GM21619 (cell line): ENCODE results near the gene TEX29.

ENCODE experiments used
- ATAC-seq: cut with Tn5 transposase; IDR thresholded peaks from one replicate; pipeline ENCODE4 v1.9.1; 2021; ENCODE audit not compliant: unreplicated experiment

The TEX29 gene

DNA sequence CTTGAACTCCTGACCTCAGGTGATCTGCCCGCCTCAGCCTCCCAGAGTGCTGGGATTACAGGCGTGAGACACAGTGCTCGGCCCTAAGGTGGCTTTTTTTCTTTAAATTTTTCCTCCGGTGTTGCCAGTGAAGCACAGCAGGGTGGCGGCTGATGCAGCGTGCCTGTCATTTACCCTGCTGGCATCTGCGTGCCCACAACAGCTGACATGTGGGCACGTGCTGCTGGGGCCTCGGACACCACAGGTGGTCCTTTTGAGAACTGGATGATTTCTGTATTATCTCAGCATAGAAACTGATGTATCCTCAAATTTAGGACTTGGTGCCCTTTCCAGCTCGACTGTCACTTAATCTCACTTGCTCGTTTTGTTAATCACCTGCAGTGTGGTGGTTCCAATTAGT, 31.2 kb upstream of the TEX29 start:
- ATAC-seq = no peak

DNA sequence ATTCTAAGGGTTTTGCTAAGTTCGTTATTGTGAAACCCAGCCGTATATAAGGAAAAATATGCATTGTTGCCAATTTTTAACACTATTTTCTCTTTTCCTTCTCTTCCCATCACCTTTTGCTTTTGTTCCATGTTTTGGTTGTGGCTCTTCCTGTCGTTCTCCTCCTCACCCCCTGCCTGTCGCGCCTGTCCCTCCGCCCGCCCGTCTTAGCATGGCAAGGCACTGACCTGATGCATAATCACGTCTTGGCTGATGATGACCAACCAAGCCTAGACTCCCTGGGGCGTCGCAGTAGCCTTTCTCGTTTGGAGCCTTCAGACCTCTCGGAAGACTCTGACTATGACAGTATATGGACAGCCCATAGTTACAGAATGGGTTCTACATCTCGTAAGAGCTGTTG, 28.5 kb upstream of the TEX29 start:
- no peak for ATAC-seq

DNA sequence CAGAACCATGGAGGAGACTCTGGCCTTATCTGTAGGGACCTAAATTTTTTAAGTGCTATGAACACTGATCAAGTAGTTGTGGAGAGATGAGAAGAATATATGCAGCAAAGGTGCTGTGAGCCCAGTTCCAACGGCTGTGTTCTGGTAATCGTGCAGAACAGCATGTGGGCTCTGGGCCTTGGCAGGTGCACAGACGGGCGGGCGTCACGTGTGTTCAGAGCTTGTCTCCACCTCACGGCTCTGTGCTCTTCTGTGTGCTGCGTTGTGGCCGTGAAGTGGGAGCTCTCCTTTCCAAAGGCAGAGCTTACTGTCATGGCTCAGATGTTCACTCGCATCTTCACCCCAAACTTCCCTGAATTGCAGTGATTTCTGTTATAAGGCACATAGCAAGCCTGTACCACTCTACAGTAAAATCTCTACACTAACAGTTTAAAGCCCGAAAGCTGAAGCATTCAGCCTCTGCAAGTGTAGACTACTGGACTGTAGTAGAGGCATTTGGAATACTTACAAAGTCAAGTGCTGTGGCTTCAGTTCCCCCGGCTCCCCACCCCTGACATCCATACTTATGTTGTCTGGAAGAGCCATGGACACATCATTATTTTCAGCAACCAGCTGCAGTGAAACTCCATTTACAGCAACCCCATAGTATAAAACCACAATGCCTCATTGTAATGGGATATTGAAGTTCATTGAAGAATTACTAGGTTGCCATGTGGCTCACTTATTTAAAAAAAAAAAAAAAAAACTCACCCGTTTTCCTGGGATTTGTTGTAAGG, 27.5 kb upstream of the TEX29 start:
- ATAC-seq = no peak

DNA sequence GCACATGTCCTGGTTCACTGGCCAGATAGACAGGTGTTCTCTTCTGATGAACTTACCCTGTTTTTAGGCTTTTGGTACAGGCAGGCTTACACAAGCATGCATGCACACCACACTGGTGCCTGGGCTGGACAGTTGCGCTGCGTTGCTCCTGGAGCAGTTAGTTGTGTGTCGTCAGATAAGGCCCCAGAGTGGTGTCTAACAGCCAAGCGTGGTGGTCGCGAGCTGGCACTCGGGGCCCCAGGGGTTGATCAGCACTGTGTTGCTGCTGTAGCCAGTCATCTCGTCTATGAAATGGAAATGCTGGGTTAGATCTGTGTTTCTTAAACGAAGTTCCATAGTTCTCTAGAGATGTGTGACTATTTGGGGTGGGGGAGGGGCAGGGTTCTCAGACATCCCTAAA, 24.6 kb upstream of the TEX29 start:
- ATAC-seq = no peak

DNA sequence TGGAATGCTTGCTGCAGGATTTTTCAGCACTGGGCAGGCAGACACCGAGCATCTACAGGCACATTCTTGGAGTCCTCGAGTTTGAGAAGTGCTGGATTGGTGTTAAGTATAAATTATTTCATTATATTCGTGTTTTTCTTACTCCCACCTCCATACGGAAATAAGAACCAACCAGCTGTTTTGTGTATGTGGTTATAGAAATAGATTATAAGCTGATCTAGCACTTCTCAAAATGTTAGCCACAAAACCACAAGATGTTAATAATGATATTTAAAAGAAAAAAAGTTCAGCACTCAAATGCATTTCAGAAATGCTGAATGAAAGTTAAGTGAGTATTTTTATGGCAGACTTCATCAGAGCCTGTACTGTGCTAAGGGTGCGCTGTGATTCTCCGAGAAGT, 24.0 kb upstream of the TEX29 start:
- ATAC-seq = no peak

DNA sequence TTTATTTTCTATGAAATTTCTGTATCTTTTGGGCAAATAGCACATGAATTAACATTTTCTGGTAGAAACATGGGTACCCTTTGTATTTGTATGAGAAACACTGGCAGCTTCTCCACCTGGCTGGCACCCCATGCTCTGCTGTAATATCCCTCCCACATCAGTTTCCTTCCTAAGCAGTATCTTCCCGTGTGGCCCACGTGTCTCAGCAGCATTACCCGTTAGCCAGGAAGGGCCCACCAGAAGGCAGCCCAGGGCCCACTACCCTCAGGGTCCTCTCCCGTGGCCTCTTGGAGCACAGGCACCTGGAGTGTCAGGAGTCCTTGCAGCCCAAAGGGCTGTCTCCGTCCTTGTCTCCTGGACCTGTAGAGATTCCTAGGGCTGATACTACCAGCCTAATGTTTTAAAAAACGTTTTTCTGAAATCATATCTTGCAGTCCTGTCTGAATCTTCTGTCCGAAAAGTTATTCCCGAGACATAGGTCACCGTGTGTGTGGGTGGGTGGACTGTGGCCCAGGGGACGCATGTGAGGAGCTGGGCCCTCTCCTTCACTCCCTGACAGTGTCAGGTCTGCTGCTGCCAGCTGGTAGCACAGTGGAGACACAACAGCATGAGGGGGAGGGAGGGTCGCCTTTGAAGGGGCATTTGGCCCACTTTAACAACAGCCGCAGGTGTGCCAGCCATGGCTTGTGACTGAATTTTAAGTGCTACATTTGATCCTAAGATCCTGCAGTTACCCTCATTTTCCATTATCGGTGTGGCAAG, 22.0 kb upstream of the TEX29 start:
- ATAC-seq = no peak

DNA sequence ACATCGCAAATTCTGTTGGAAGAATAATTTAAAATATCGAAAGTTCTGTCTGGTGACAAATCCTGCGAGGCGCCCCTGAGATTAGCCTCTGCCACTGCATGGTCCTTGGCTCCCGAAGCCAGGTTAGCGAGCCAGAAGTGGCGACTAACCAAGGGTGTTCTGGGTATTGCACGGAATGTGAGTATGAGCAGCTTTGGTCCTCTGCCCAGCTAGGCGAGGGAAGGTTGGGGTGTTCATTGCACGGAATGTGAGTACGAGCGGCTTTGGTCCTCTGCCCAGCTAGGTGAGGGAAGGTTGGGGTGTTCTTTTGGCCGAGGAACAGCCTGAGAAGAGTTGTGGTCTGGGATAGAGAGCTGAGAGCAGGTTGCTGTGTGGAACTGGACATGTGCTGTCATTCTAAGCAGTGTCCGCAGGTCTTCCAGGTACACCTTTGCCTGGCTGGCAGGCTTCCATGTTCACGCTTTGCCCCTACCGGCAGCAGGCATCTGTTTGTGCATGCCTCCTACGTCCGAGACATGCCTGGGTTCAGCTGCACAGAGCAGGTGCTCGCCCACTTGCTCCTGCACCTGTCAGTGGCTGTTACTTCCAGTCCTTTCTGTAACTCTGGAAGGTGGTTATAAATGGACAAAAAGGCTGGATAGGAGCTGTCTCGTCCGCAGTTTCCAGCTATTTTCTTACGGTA, 18.3 kb upstream of the TEX29 start:
- ATAC-seq = no peak

DNA sequence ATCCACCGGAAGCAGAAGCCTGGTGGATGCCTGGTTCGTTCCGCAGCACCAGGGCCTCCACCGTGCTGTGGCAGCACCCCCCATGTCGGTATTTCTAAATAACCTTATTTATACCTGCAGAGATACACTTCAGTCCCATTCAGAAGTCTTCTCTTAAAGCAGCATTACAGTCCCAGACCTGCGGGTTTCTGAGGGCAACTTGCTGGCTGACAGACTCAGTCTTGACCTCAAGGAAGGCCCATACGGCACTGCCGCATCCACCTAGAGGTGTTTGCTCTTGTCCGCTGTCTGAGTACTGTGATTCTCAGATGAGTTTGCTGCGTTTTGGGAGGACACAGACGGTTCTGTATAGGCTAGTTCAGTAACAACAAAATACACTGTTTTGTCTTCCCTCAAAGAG, 16.9 kb upstream of the TEX29 start:
- no peak for ATAC-seq

DNA sequence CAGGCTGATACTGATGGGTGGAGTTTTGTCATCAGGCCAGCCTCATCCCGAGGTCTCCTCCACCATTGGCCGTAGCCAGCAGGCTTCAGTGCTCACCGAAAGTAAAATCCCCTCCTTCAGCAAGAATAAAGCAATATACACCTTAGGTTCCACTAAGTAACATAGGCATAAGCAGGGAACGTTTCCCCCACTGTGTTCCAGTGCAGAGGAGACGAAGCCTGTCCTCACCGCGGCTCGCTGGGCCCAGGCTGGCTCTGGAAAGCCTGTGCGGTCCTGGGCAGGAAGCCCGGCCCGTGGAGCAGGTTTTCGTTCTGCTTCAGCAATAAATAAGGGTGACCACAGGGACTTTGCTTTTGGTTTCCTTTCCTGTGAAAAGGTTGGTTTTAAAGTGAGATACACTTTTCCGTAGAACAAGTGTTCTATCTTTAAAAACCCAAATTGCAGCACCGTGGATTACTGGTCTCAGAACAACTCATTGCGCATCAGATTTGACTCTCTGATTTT, 16.3 kb upstream of the TEX29 start:
- ATAC-seq = peak; percentile 88

DNA sequence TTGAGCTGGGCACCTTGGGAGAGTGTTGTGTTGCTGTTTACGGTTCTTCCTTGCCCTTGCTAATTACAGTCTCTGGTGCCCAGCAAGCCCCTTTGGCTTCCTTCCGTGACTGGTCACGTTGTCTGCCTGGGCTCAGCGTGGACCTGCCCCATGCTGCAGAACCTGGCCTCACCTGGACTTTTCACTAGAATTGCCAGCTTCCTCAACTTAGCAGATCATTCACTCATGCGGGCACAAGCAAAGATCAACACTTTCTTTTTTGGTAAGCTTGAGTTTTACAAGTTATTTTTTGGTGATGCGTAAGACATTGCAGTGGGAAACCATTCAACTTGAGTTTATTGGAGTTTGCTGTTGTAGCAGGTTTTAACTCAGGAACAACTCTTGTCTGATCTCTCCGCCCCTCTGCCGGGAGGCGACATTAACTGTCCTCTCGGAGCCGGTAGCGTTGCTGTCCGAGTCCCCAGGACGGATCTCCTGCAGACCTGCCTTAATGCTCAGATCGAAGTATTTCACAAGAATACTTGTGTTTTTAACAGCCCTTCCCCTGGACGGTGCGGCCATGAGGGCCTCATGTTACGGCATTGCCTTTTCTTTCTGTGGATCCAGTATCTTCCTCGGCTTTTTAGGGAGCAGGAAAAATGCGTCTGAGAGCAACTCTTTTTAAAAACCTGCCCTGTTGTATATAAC, 15.7 kb upstream of the TEX29 start:
- no peak for ATAC-seq

DNA sequence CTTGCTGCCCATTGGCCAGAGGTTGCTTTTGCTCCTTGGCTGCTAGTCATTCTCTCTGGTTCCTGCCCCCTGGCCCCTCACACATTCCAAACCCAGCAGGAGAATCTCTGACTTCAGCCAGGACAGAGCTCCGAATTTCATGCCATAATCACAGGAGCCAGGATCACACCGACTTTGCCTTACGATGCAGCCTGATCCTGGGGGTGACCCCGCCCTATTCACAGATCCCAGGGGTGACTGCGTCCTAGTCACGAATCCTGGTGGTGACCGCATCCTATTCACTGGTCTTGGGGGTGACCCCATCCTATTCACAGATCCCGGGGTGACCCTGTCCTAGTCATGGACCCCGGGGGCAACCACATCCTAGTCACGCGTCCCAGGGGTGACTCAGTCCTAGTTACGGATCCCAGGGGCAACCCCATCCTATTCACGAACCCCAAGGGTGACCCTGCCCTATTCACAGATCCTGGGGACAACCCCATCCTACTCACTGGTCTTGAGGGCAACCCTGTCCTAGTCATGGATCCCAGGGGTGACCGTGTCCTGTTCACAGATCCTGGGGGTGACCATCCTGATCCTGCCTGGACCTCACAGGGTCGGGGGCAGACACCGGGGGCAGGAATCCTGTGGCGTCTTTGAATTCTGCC, 7.4 kb upstream of the TEX29 start:
- no peak for ATAC-seq

DNA sequence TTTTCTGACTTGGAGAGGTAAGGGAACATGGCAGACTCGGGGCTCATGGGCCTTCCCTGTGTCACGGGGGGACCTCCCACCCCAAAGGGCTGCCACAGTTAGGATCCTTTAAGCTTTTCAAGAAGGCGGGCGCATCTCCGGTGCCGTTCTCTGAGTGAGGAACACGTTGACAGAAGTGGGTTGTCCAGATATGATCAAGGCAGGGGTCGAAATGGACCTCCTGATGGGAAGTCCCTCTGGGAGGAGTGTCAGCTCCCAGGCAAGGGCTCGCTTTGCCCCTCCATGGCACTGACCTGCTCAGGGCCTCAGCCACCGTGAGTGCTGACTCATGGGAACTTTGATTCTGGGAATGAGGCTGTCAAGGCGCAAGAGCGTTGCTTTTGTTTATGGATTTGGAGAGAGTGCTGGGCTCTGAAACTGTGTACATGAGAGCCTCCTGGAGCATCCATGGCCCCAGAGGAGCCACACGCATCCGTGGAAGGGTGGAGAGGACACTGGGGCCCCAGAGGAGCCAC, 6.5 kb upstream of the TEX29 start:
- ATAC-seq = no peak

DNA sequence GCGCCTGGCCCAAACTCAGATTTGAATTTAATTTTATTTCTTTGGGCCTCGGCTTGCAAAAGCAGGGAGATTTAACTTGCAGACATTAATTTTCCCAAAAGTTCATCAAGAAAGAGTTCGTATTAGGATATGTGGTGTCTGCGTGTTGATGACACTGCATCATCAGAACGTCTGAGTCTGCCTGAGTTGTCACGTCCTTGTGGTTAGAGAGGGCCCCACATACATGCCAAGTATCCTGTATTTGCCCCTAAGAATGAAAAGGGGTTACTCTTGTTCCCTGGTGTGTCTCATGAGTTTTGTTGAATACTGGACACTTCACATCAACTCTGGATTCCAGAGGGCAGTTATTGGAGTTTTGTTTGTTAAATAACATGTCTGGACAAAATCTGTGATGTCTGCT, 5.6 kb upstream of the TEX29 start:
- ATAC-seq = no peak

DNA sequence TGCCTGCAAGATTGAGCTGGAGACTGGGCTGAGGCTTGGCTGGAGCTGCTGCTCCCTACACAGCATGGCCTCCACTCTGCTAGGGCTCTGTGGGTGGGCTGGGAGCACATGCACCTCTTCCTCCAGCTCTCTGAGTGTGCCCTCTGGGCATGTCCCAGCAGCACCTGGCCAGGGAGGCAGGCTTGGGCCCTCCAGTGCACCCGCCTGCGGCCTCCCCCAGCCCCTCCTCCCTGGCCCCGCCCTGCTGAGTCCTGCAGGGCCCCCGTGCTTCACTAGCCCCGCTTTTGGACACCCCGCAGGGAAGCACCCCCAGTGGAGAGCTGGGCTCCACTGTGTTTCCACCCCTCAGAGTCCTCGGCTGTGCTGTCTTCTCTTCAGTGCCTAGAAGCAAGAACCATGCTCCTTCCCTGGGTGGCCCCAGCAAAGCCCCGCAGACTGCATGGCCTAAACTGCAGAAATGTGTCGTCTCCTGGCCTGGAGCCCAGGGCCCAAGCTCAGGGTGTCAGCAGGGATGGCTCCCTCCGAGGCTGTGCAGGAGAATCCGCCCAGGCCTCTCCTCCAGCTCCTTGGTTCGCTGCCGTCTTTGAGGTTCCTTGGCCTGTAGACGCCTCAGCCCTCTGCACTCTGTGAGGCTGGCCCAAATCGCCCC, 5.0 kb upstream of the TEX29 start:
- no peak for ATAC-seq

DNA sequence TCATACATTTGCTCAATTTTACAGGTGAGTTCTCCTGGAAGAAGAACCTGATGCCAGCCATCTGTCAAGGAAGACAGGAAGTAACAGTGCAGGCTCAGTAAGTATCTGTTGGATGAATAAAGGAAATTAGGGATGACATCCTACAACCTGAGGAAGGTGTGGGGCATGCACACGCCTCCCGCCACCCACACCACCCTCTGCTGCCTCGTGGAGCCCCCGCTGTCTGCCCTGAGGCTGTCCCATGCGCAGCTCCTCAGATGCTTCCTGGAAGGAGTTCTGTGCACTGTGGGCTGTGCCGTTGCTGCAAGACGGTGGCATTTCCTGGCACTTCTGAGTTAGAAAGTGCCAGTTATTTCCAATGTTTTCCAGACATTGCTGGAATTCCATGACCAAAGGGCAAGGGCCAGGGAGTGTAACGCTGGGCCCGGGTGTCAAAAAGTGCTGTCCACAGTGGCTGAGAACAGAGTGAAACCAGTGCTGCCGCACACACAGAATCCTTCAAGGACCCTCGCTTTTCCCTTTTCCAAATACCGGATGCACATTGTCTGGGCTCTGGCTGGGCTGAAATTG, 4.2 kb upstream of the TEX29 start:
- ATAC-seq = no peak

DNA sequence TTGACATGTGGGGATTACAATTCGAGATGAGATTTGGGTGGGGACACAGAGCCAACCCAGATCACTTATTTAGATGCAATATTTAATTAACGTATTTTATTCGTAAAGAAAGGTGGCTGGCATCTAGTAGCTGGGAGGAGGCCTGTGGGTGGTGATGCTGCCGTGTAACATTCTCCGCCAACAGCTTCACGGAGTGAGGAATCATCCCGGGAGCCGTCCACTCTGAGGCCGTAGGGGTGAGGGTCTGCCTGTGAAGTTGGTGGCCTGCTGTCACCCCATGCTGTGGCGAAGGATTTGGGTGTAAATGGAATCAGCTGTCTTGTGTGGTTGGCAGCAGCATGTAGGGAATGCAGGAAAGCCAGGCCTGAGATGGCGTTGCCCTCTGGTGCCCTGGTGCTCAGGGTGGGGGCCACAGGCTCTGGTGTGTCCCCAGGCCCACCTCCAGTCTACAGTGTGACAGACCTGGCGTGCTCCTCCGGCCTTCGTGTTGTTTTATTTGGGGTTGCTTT, 3.3 kb upstream of the TEX29 start:
- no peak for ATAC-seq

DNA sequence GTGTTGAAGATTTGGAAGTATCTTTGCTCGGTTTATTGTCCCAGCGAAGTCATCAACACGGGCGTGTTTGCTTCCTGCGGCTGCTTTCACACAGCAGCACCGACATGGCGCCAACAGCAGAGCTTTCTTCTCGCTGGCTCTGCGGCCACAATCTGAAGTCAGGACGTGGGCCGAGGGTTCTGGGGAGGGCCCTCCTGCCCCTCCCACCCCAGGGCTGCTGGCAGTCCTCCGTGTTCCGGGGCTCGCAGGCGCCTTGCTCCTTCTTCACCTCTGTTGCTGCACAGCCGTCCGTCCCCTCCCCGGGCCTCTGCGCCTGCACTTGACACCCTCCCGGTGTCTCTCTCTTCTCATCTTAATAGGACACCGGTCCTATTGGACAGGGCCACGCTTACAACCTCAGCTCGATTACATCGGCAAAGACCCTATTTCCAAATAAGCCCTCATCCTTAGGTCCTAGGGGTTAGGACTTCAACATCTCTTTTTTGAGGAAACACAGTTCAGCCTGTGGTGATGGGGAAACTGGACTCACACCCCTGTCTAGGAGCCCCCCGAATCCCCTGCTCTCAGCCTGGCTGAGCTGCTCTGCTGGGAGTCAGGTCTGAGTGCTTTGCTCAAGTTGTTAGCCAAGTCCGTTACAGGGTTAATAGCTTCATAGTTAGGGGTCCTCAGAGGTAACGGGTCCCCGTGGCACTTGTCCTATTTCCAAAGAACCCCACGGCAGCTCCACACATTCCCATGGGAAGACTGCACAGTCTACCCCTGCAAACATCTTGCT, 2.7 kb upstream of the TEX29 start:
- ATAC-seq = no peak

DNA sequence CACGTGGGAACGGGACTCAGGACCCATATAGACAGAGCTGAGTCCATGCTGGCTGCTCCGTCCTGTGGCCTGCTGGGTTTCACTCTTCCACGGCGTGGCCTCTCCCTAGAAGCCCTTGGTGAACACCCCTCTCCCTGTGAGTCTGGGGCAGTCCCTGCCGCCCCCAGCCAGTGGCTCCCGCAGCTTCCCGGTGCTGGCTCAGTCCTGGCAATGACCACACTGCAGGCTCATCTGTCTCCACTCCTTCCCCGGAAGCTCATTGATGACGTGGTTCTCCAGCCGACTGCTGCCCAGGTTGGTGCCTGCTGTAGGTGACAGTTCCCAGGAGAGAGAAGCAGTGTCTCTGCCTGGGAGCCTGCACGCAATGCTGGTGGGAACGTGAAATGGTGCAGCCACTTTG, 2.1 kb upstream of the TEX29 start:
- no peak for ATAC-seq

DNA sequence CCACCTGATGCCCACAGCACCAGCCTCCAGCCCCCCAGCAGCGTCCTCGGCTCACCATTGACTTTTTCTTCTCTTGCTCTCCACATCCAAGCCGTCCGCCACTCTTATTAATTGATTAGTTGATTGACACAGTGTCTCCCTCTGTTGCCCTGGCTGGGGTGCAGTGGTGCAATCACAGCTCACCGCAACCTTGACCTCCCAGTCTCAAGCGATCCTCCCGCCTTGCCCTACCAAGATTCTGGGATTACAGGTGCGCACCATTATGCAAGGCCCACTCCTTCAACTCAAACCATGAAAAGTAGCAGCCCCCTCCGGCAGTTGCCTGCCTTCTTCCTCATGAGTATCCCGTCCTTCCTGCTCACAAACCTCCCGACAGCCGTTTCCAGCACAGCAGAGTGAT, 921 bp upstream of the TEX29 start:
- no peak for ATAC-seq
